GF-D8 (cell line): ENCODE data around the gene ALPP.
"Not testable (repeated sequence)": the region's sequence is repeated elsewhere in the genome, so short reads cannot be mapped to it uniquely, and the experiment has no call there.

Source experiments
- DNase-seq: peaks from one replicate; lab custom pipeline; 2025; lab: John Stamatoyannopoulos, UW

Gene ALPP

DNA sequence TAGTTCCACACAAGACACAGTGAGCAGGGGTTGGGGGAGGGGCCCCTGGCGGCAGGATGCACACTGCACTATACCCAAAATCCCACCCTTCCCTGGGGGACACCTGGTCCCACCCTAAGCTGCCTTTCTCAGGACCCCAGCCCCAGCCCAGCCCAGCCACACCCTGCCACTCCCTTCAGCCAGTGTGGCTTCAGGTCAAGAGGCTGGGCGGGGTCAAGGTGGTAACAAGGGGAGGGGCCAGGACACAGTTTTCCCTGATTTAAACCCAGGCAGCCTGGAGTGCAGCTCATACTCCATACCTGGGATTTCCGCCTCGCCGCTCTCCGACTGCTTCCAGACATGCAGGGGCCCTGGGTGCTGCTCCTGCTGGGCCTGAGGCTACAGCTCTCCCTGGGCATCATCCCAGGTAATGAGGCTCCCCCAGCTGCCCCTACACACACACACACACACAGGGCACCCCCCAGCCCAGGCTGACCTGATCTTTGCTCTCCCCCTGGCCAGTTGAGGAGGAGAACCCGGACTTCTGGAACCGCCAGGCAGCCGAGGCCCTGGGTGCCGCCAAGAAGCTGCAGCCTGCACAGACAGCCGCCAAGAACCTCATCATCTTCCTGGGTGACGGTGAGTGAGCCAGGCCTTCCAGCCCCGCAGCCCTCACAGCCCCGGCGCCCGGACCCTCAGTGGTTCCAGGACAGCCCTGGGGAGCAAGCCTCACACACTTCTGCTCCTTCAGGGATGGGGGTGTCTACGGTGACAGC, 28.2 kb downstream of the ALPP start, which contains the start of gene ALPG:
ALPG (plus strand) TSS at position 289 of the 755 bp plus-strand sequence; CDS start at position 340, 51 bp downstream.
- no peak for DNase-seq

DNA sequence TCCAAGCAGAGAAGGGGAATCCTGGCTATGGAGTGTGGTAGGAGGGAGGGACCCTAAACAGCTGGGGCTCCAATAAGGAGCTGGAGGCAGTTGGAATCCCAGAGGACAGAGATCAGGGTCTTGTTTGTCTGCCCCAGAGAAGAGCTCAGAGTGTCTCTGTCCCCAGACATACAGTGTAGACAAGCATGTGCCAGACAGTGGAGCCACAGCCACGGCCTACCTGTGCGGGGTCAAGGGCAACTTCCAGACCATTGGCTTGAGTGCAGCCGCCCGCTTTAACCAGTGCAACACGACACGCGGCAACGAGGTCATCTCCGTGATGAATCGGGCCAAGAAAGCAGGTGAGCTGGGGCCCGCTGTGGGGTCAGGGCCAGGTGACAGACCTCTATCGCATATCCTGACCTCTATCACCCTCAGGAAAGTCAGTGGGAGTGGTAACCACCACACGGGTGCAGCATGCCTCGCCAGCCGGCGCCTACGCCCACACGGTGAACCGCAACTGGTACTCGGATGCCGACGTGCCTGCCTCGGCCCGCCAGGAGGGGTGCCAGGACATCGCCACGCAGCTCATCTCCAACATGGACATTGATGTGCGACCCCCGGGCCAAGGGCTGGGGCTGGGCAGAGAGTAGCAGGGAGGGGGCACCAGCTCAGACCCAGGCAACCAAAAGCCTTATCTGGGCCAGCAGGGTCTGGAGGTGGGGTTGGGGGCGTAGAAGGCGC, 29.0 kb downstream of the ALPP start:
- DNase-seq = not testable (repeated sequence)

DNA sequence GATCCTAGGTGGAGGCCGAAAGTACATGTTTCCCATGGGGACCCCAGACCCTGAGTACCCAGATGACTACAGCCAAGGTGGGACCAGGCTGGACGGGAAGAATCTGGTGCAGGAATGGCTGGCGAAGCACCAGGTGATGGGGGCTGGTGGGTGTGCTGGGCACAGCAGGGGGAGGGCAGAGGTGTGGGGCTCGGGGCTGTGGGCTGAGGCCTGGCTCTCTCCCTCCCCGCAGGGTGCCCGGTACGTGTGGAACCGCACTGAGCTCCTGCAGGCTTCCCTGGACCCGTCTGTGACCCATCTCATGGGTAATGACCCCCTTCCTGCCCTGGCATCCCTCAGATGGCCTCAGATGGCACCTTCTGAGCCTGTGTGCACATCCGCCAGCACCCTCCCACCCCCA, 29.7 kb downstream of the ALPP start:
- DNase-seq = not testable (repeated sequence)

DNA sequence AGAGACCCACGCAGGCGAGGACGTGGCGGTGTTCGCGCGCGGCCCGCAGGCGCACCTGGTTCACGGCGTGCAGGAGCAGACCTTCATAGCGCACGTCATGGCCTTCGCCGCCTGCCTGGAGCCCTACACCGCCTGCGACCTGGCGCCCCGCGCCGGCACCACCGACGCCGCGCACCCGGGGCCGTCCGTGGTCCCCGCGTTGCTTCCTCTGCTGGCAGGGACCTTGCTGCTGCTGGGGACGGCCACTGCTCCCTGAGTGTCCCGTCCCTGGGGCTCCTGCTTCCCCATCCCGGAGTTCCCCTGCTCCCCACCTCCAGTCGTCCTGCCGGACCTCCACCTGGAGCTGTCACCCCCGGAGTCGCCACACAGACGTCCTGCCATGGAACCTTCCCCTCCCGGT, 31.1 kb downstream of the ALPP start:
- DNase-seq = not testable (repeated sequence)

DNA sequence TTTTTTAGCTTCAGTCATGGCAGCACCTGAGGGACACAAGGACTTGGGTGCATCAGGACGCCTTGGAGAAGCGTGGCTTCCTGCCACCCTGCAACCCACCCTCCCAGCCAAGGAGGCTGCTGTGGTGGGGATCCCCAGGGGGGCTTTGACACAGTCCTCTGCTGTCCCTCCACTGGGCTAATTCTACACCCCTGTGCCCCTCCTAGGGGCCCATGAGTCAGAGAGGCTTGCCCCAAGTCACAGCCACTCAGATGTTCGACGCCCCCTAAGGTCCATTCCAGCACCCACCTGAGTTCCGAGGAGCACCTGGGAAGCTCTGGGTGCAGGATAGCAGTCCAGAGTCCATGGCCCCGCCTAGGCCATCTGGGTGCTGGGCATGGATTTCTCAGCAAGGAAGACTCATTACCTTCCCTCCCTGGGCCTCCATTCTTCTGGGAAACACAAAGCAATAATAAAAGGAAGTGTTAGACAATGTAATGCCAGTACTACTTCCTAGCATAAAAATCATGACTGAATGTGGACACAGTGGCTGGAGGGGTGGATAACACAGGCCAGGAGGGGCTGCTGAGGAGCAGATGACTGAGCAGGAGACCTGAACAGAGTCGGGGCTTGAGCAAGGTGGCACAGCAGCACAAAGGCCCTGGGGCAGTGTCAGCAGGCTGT, 31.8 kb downstream of the ALPP start:
- DNase-seq = no peak

DNA sequence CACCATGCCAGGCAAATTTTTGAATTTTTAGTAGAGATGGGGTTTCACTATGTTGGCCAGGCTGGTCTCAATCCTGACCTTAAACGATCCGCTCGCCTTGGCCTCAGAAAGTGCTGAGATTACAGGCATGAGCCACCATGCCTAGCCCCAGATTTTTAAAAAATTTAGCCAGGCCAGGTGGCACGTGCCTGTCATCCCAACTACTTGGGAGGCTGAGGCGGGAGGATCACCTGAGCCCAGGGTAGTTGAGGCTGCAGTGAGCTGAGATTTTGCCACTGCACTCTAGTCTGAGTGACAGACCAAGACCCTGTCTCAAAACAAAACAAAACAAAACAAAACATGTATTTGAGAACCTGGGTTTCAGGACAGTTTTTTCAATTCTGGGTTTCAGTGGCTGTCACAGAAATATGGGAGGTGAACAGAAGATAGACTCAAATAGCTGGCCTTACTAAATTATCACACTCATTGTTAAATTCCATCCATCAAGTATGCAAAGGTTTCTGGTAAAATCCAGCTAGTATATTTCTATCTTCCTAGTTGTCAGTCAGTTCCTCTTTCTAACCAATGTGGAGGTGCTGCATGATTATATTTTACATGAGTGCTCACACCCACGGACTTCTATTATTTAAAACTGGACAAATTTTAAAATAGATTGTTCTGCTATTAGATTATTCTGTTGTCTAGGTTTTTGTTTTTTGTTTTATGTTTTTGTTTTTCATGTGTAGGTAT, 33.5 kb downstream of the ALPP start:
- no peak for DNase-seq

DNA sequence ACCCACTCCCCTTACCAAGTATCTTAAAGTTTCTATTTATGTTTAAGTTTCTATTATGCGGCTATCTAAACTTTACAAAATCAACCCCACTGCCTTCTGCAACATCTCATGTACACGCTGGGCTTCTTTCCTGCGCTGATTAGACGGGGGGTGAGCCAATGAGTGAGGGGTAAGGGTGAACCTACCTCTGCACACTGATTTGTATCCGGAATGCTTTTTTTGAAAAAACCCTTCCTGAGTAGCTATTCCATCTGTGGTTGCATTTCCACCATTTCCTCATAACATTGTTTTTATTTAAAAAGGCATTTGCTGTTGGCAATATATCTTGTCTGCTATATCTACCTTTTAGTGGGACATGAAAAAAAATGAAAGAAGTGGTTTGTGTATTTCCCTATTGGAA, 34.4 kb downstream of the ALPP start:
- no peak for DNase-seq

DNA sequence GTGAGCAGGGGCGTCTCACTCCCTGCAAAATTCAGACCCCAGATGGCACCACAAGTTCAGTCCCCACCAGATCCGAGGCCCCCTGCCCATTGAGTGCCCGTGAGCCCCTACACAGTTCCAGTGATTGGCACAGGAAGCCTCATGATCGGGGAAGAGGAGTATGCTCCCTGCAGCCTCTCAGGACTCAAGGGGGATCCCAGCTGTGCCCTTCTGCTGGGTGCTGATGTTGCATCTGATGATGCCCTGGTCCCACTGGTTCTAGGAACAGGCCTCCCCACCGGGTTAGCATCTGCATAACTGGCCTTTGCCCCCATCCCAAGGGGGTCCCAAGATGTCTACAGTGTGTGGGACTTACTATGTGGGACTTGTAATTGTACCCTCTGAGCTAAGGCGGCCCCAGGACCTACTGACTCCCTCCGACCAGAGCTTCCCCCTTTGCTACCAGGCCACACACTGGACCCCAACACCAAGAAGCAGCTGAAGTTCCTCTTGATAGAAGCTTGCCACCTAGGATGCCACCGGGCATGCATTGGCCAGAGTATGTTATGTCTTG, 36.7 kb downstream of the ALPP start:
- no peak for DNase-seq

DNA sequence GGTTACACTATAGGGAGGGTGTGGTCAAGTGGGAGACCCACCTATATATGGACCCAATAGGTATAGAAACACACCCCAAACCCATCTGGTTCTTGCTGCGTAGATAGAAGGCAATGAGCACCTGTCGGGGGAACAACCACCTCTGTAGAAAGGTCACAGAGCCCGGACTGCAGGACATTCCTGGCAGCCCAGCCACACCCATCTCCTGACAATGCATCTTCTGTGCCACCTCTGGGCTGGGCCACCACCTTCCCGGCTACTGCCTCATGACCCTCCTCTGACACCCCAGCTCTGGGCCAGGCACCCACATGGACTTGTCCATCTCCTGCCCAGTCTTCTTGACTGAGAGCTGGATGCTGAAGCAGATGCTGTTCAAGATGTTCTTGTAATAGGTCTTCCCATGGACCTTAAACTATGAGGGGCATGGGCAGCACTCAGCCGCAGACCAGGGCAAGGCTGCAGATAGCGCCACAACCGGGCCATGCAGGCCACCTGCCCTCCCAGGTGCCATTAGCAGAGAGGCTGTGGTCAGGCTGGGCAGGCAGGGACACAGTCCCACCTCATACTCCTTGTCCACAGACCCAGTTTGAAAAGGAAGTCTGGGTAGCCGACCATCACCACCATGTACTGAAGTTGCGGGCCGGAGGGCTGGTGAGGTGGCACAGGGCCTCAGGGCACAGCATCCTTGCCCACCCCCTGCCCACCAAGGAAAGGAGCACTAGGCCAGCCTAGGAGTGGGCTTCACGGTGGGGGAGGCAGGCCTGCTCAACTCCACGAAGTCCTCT, 37.4 kb downstream of the ALPP start:
- DNase-seq = no peak

DNA sequence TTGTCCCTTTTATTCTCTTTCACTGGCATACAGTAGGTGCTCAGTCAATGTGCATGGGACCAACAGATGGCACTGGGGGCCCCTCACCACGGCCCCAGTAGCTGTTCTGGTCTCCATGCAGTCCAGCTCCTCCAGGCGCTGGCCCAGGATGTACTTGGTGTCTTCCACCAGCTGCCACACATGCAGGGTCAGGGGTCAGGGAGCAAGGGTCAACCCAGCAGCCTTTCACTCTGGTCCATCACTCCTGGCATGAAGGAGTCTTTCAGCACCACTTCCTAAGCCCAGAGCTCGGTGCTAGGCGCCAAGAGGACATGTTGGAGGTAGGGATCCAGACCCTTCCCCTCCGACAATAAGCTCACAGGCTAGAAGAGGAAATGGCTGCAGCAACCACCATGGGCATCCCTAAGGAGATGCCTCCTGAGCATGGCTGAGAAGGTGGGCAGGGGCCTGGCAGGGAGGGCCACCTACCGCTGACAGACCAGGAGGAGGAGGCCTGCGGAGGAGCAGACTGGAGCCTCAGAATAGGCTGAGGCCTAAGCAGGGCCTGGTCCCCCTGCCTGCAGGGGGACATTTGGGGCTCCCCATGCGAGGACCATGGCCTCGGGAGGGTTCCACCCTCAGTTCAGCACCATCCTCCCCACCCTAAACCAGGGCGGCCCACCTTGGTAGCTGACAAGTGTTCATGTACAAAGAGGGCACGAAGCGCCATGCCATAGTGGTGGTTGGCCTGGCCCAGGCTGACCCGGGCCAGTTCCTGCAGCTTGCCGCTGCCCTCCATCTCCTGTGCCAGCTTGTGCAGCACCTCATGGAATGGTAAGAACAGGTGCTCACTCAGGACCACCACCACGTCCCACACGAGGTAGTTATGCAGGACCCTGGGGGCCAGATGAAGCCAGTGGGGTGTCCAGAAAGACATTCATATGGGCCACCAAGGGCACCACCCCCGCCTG, 38.2 kb downstream of the ALPP start:
- no peak for DNase-seq

DNA sequence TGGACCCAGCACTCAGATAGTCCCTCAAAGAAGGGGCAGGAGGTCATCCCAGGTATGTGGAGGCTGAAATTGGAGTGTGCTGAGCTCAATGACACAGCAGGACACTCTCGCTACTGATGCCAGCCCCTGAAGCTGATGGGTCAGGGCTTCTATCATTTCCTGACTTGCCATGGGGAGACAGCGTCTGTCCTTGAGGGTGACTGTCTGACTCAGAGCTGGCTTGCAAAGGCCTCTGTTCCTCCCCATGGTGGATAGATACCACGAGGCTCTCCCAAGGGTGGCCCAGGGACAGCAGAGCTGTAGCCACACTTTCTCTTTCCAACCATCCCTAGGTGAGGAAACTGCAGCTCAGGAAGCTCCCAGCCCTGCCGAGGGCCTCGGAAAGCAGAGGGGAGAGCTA, 38.9 kb downstream of the ALPP start:
- DNase-seq = no peak

DNA sequence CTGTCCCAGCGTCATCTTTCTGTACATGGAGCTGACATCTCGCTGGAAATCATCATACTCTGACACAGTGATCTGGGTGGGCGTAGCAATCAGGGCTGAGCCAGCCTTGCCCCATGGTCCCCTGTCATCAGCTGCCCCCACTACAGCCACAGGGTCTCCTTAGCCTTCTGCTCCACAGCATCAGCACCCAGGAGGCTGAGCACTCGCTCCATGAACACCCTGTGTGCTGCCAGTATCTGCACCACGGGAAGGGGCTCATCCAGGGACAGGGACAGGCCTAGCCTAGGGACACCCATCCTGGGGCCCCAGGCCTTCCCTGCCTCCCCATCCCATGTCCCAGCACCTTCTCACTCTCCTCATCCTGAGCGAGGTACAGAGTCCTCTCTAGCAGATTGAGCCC, 39.5 kb downstream of the ALPP start:
- DNase-seq = no peak

DNA sequence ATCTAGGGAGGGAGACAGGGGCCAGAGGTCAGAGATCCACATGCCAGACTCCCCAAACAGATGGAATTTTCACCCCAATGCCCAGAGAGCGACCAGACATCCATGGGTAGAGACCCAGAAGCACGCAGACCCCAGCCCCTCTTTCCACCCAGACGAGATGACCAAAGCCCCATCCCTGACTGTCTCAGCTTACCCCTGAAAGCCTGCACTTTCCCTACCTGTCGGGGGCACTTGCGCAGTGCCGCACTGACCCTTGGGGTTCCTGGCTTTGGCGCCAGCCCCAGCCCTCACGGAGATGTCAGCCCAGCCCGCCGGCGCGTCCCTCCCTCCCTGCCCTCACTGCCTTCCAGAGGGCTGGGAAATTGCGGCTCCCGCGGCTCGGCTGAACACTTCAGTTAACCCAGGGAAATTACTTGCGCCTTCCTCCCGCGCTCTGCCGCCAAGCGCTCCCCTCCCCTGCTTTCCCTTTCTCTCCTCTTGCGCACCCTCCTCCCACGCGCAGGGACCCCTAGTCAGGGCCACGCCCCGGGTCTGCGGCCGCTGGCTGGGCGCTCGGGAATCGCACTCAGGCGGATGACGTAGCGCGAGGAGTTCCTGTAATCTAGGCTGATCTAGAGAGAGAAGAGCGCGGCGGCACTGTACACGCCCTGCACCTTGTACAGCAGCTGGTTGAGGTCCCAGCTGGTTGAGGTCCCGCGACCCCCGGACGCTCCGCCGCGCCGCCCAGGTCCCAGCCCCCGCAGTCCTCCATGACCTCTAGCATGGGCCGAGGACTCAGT, 40.1 kb downstream of the ALPP start:
- DNase-seq = no peak

DNA sequence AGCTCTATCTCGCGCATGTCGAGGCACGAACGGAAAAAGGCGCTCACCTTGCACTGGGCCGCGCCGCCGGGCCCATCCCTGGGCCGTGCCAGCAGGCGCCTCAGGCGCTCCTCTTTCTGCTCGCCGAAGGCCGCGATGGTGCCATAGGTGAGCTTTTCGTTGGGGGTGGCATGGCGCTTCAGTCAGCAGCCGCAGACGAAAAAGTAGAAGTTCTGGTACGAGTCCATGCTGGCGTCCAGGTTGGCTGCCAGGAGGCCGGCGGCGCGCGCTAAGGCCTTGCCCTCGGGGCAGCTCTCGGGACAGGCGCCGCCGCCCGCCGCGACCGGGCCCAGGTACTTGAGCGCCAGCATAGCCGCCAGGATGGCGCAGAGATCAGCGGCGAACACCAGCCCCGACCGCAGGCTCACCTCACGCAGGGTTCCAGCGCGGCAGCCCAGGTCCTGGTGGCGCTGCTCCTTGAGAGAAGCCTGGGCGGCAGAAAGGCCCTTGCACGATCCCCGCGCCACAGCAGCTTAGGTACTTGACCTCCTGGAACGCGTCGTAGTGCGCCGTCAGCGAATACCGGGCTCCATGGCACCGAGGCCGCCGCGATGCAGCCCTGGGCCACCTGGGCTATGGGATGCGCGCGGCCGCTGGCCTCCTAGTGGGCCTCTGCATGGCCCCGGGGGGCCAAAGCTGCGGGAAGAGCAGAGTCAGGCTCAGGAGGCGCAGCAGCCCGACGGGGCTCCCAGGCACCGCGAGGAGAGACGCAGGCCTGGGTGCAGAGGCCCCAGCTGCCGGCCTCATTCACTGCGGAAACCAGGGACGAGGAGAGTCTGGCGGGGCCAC, 40.9 kb downstream of the ALPP start:
- DNase-seq = no peak

DNA sequence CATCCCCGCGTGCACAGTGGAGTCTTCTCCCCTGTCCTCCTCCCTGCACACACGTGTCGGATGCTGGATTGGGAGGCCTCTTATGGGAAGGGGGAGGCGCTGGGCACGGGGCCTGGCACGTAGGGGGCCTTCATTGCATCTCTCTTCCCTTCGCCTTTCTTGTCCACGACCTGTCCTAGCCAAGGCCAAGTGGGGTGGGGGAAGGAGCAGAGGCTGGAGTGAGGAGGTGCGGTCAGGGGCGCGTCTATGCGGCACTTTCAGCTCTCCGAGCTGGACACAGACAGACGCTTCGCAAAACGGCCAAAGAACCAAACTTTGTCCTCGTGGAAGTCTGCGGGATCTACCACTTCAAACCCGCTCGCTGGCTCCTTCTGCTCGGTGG, 41.5 kb downstream of the ALPP start:
- no peak for DNase-seq

DNA sequence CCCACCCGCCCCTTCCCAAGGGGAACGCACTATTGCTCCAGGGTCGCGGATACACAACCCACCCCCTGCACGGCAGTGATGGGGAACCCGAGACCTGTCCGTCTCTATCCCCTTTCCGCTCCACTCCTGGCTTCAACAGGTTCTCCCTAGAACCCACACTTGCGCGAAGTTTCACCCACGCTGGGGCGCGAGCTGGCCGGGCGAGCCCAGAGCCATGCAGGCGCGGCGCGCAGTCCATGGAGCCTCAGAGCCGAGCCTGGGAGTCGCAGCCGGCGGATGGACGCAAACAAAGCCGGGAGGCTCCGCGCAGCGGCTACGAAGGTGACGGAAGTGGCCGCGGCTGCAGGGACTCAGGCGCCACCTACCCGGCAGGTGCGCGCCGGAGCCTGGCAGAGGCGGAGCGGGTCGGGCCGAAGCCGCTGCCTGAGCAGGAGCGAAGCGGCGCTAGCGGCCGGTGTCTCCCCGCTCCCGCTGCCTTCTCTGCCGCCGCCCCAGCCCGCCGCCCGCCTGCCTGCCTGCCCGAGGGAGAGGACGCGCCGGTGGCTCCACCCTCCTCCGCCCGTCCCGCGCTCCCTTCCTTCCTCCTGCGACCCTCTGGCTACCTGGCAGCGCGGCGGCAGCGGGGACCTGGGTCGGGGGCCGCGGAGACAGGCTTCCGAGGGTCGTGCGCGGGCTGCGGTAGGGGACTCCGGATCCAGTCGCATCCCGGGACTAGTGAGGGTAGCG, 42.1 kb downstream of the ALPP start:
- DNase-seq = no peak

DNA sequence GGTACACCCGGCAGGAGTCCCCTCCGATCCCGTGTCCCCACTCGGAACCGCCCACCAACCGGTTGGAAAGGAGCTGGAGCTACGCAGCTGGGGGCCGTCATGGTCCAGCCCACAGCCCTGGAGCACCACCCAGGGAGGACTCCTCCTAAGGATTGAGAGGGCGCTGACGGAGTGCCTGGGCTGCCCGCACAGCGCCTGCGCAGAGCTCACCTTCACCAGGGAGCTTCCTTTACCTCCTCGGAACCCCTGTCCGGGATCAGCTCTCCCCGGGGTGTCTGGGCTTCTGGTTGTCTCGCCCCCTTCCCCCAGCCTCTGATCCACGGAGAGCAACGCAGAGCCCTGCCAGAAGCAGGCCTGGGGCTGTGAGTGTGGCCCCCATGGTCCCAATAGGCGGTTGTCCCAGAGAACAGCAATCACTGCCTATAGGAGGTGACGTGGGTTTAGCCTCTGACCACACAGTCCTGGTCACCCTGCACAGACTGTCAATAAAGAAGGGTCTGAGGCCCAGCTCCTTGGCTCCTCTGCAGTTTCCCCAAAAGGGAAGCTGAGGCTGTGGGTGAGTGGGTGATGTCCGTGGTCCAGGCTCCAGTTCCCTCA, 42.7 kb downstream of the ALPP start:
- no peak for DNase-seq
